HG02884 (cell line): Measurements from ENCODE around the gene OSBPL2.

Experiments used
- ATAC-seq: cut with Tn5 transposase; IDR thresholded peaks from one replicate; pipeline ENCODE4 v1.9.1; 2021; ENCODE audit warnings: mild to moderate bottlenecking, moderate library complexity; ENCODE audit not compliant: unreplicated experiment

OSBPL2 gene

DNA sequence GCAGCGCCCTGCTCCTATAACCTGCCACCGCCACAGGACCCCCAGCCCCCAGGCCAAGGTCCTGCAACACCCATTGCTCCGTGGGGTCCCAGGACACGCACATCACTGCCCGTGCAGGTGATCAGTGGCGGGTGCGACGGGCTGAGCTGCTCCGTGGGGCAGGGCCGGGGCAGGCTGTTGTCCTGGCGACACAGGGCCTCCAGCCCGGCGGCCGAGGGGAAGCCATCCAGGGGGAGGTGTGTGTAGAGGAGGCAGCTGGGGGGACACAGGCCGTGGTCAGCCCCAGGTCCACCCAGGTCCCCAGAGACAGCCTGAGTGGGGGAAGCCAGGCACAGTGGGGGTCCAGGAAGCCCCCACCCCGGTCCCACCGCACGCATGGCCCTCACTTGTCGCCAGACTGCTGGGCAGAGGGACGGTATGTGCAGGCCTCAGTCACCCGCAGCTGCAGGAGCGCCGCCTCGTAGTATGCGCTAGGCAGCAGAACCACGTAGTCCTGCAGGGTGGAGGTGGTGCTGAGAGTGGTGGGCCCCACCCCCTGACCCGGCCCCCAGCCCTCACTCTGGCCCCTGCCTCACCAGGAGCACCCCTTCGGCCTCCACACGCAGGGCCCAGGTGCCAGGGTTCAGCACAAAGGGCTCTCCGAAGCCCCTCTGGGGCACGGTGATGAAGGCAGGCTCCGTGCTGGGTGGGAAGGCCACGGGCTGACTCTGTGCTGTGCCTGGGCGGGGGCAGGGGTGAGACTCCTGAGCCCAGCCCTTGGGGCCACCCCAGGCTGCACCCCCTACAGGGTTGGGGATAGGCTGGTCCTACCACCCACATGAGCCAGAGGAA is 94.9 kb downstream of the OSBPL2 start:
- ATAC-seq, result no peak

DNA sequence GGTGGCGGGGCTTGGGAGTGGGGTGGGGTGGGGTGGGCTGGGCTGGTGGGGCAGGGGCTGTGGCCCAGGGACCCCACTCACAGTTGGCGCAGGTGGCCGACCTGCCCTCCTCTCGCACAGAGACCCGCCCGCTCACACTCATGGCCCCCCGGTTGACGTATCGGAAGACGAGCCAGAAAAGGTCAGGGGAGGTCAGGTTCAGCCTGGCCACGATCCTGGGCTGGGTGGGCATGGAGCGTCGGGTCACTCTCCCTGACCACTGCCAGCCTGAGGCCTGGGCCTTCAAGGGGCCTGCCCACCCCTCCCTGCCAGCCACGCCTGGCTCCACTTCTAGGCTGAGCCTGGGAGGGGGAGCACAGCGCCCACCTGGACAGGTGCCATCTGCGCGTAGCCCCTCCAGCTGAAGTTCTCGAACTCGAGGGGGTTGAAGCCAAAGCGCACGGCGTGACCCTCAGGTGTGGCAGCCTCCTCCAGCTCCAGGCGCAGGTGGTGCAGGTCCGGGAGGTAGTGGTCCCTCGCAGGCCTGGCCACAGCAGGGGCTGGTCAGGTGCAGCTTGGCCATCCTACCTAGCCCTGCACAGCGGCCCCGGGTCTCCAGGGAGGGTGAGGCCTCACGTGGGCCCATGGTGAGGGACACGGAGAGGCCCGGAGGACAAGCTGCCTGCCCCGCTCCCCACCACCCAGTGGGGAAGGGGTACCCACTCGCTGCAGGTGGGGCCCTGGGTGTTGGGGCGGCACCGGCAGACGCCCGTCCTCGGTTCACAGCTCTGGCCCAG is 95.7 kb downstream of the OSBPL2 start:
- ATAC-seq, result no peak

DNA sequence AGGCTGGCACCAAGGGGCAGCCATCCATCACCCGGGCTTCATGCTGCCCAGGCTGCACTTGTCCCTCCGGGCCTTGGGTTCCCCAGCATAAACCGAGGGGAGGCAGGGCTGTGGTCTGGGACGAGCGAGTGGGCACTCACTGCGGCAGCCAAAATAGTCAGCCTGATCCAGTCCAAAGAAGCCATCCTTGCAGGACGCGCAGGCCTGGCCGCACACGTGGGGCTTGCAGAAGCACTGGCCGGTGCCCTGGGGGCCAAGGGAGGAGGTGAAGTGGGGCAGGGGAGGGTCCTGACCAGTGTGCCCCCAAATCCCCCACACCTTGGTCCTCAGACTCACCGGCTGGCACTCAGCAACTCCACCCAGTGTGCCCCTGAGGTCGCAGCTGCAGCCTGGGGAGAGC is 96.6 kb downstream of the OSBPL2 start:
- no peak for ATAC-seq

DNA sequence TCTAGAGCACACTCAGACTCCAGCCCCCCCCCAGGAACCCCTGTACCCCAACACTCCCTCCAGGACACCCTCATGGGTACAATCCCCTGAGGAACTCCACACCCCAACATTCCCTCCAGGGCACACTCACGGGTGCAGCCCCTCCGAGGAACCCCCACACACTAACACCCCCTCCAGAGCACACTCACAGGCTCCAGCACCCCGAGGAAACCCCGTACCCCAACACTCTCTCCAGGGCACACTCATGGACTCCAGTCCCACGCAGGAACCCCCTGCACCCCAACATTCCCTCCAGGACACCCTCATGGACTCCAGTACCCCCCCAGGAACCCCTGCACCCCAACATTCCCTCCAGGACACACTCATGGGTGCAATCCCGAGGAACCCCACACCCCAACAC is 97.2 kb downstream of the OSBPL2 start:
- ATAC-seq, result no peak

DNA sequence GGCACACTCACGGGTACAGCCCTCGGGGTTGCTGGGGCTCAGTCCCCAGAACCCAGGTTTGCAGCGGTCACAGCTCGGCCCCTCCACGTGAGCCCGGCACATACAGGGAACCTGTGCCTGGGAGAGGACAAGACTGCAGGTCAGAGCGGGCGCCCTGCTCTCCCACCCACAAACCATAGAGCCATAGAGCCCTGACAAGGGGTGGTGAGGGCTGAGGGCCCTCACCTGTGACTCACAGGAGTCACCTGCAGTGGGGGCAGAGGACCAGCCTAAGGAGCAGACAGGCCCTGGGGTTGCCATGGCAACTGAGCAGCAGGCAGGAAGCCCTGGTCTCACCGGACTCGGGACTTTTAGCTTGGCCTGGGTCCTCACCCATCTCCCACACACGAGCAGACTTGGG is 98.0 kb downstream of the OSBPL2 start:
- no peak for ATAC-seq

DNA sequence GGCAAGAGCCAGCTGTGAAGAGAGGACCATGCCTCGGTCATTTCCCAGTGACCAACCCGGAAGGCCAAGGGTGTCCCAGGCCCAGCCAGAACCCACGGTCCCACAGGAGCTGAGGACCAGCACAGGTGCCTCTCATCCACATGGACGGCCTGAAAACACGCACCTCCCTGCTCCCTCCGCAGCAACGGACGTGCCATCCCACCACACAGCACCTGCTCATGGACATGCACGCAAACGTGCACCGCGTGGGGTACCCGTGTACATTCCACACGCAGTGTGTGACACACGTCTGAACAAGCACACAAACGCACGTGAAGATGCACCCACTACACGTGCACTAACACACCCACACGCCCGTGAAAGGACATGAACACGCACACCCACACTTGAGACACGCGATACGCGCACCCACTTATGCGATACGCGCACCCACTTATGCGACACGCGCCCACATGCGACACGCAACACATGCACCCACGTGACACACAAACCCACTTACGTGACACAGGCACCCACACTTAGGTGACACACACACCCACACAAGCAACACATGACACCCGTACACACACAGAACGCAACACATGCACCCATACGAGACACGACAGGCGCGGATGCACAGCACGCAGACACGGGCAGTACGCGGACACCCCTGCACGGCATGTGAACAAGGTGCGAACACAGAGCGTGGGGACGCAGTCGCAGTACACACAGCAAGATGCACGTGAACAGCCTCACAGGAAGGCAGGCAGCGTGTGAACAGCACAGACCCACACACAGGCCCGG is 98.6 kb downstream of the OSBPL2 start:
- ATAC-seq, result no peak

DNA sequence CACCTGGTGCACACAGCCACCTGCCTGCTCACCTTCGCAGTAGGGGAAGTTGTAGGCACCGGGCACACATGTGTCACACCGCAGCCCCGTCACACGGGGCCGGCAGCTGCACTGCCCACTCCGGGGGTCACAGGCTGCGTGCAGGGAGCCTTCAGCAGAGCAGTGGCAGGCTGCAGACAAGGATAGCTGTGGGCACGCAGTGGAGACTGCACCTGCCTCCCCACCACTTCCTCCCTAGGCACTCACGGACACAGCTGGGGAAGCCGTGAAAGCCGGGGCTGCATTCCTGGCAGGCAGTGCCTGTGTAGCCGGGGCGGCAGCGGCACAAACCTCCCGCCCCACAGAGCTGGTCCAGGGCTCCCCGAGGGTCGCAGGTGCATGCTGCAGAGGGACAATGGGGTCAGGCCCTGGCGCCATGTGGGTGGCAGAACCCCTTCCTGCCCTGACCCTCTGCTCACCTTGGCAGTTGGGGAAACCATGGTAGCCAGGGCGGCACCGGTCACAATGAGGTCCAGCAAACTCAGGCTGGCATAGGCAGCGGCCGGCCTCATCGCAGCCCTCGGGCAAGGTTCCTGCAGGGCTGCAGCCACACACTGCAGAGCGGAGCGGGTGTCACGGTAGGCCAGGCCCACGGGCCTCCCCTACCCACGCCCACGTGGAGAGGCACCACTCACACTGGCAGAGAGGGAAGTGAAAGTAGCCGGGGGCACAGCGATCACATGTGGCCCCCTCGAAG is 99.4 kb downstream of the OSBPL2 start:
- ATAC-seq, result no peak

DNA sequence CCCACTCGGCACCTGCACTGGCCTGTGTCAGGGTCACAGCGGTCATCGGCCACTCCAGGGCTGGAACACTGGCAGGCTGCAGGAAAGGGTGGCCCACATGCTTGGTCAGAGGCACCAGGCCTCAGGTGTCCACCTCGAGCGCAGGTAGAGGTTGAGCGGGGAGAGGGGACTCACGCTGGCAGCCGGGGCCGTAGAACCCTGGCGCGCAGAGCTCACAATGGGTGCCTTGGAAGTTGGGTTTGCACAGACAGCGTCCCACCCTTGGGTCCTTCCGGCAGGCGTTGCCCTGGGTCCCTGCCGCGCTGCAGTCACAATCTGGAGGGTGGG is 99.9 kb downstream of the OSBPL2 start:
- no peak for ATAC-seq

DNA sequence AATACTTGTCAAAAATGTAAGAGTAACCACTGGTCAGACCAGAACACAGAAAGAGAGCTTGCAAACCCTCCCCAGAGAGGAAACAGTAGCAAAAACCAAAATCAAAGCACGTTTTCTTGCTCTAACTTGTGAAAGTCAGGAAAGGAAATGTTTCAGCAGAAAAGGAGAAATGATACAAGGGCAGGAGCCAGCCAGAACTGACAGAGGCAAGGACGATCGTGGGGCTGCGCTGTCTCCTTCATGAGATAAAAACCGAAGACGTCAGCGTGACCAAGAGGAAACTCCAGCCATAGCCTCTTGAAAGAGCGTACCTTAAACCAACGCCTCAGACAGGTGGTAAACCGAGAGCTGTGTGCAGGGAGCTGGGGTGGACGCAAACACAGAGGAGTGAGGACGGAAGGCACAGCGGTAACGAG is 101.3 kb downstream of the OSBPL2 start:
- peak; percentile 67 for ATAC-seq

DNA sequence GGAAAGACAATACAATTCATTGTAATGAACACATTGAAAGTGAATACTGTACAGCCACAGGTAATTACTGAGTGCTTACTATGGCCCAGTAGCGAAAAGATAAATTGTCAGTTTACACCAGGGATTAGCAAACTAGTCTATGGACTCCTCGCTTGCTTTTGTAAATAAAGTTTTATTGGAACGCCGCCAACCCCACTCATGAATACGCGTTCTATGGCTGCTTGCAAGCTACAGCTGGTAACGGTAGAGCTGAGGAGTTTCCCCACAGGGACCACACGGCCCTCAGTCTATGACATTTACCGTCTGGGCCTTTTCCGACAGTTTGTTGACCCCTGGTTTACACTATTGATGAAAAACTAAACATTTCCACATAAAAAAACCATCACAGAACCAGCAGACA is 104.6 kb downstream of the OSBPL2 start:
- no peak for ATAC-seq

DNA sequence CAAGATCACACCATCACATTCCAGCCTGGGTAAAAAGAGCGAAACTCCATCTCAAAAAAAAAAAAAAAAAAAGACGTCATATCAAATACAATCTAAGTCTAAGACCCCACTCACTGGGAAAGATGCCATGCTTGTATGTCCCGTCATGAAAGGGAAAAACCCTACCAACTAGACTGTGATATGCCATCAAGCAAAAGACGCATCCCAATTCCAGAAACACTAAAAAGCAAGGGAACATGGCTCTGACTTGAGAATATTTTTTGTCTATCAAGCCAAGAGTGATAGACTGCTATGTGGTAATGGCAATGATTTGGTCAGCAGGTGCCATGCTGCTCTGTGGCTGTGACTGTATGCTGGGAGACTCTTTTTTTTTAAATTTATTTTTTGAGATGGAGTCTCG is 105.8 kb downstream of the OSBPL2 start:
- ATAC-seq, result no peak

DNA sequence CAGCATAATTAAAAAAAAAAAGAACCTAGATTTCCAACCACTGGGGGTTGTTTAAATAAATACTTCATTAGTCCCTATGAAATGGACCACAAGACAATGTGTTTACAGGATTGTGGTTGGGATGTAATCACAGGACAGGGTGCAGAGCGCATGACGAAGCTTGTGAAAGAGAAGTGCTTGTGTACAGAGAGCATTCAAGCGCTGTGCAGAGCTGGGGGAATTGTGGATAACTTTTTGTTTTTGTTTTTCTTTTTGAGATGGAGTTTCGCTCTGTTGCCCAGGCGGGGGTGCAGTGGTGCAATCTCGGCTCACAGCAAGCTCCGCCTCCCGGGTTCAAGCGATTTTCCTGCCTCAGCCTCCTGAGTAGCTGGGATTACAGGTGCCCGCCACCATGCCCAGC is 106.5 kb downstream of the OSBPL2 start:
- no peak for ATAC-seq
